ENCODE data around the gene ADAMTS2. TPM values are rescaled to one million over a fixed set of nuclear protein-coding genes. Genes with fewer than 3 reads are reported as not detected.

ADAMTS2 gene
- total and polyA plus RNA-seq, 2 of the 4 experiments (the other 2 are of a cell fraction), result 19.0 to 58.8 TPM

GRCh38 chr5:179158556-179158955, 186.7 kb downstream of the ADAMTS2 start:
- Histone ChIP-seq H3K23ac (ENCODE audit: low read depth, low read length) (no peak overlapping the region), H2BK120ac (ENCODE audit: low read depth, low read length) (no peak overlapping the region), H4K5ac (ENCODE audit: low read depth, low read length) (no peak overlapping the region), H2BK5ac (ENCODE audit: low read depth, low read length, poor library complexity, severe bottlenecking) (no peak overlapping the region), H3K9ac (ENCODE audit: low read depth, low read length) (no peak overlapping the region), H3K4me3 (ENCODE audit: insufficient read depth, low read depth, low read length) (no peak overlapping the region), H3K27ac (ENCODE audit: insufficient read depth, low read length) (no peak overlapping the region), H2AK9ac (replicated peaks; ENCODE audit: low read depth, low read length, poor library complexity) (no peak overlapping the region), H3K4me2 (ENCODE audit: low read depth, low read length) (no peak overlapping the region), H3K79me1 (ENCODE audit: low read depth in 1 of 2, low read length in 2 of 2) (peaks cover 0 to 4% of the 10 kb centered on the region in 2 experiments; a peak in 1 of 4 replicates), H4K8ac (ENCODE audit: low read depth in 2 of 2, low read length in 2 of 2) (no peak overlapping the region), H3K9me1 (ENCODE audit: insufficient read depth, low read length) (peaks cover 3% of the 10 kb centered on the region; the same call in 1 of the 2 replicates), H3K4ac (ENCODE audit: low read depth, low read length) (no peak overlapping the region), H2AK5ac (ENCODE audit: low read depth, low read length) (no peak overlapping the region), H2BK20ac (ENCODE audit: low read depth, low read length) (no peak overlapping the region), H2AFZ (replicated peaks; ENCODE audit: low read length, poor library complexity) (peak overlapping the region; percentile 51), H3K9me3 (ENCODE audit: control insufficient read depth, insufficient read depth, low read length) (no peaks in the 10 kb centered on the region; the same call in 1 of the 2 replicates), H3K4me1 (ENCODE audit: control insufficient read depth, insufficient read depth, low read length) (no peaks in the 10 kb centered on the region), H4K91ac (ENCODE audit: insufficient read depth, low read depth, low read length) (no peak overlapping the region), H4K20me1 (ENCODE audit: insufficient read depth, low read length) (no peaks in the 10 kb centered on the region), H3K27me3 (ENCODE audit: control insufficient read depth, insufficient read depth, low read length) (no peaks in the 10 kb centered on the region), H3K36me3 (ENCODE audit: control insufficient read depth, insufficient read depth, low read length) (peaks cover 22% of the 10 kb centered on the region), H3K18ac (ENCODE audit: low read depth, low read length) (no peak overlapping the region), H2BK15ac (ENCODE audit: low read depth, low read length) (no peak overlapping the region), H3K56ac (ENCODE audit: extremely low read depth, insufficient read depth, low read length) (no peak overlapping the region), H3K14ac (replicated peaks; ENCODE audit: low read depth, low read length) (no peak overlapping the region)
- ATAC-seq (ENCODE audit: low read depth) (no peak), DNase-seq (no peak)
- intact Hi-C loops (cut with micrococcal nuclease) (no loop called here), in situ Hi-C loops (cut with MboI; ENCODE audit: low sequenced_read_pairs) (no loop called here), dilution Hi-C loops (cut with HindIII; ENCODE audit: low sequenced_read_pairs, unreplicated experiment) (no loop called here)
- TF ChIP-seq RCOR1 (IDR thresholded peaks at IDR 0.05; ENCODE audit: insufficient replicate concordance, low read length), result no peak
- no TSS peak for BruUV-seq (replicated peaks)
- CTCF ChIA-PET, result interaction anchor here (0.6 kb wide), 1 partner anchor 558 kb away, joined by 5 read pairs; no protein-coding TSS in a partner anchor
- POLR2A ChIA-PET (ENCODE audit: unreplicated experiment), result no interaction called here
- WGBS, 2 experiments (ENCODE audit: extremely low coverage in 2 of 2, insufficient read length in 1 of 2), result 100% methylated on average over 3 of the region's 14 CpGs; no CpG with 5 or more reads in 1 of the 2 experiments
